GM23248 (cell line): ENCODE data around the gene ACSL6. TPM values are rescaled to one million over a fixed set of nuclear protein-coding genes. Genes with fewer than 3 reads are reported as not detected.
A peak's percentile ranks its signal among the peaks of the same experiment; 100 is the strongest.

Source experiments
- DNase-seq: peaks from one replicate; pipeline ENCODE4 v3.0.0-alpha.2; 2015
- H2AFZ ChIP-seq: fragments of 200-600 bp; sonication (generic); 2 replicates; pipeline ENCODE4 v1.6.1; 2016; ENCODE audit warnings: antibody characterized with exemption
- H3F3A ChIP-seq: fragments of 200-600 bp; sonication (generic); 2 replicates; pipeline ENCODE4 v1.6.1; 2016; ENCODE audit warnings: mild to moderate bottlenecking, antibody characterized with exemption, mixed run types; ENCODE audit not compliant: insufficient read depth
- H3K27ac ChIP-seq: fragments of 200-600 bp; sonication (generic); 2 replicates; pipeline ENCODE4 v1.5.1; 2016; ENCODE audit warnings: mild to moderate bottlenecking
- H3K27me3 ChIP-seq: fragments of 200-600 bp; sonication (generic); replicated peaks from 2 replicates; pipeline ENCODE4 v1.6.1; 2016; ENCODE audit warnings: mild to moderate bottlenecking; ENCODE audit not compliant: insufficient read depth
- H3K36me3 ChIP-seq: fragments of 200-600 bp; sonication (generic); 2 replicates; pipeline ENCODE4 v1.6.1; 2016; ENCODE audit warnings: low read depth, mild to moderate bottlenecking
- H3K4me1 ChIP-seq: fragments of 200-600 bp; sonication (generic); 2 replicates; pipeline ENCODE4 v1.6.1; 2016; ENCODE audit warnings: mild to moderate bottlenecking; ENCODE audit not compliant: insufficient read depth
- H3K4me2 ChIP-seq: fragments of 200-600 bp; sonication (generic); one replicate; pipeline ENCODE4 v1.6.1; 2016; ENCODE audit warnings: mild to moderate bottlenecking; ENCODE audit not compliant: unreplicated experiment
- H3K4me3 ChIP-seq: fragments of 200-600 bp; sonication (generic); 2 replicates; pipeline ENCODE4 v1.5.1; 2016; ENCODE audit warnings: mild to moderate bottlenecking
- H3K79me2 ChIP-seq: fragments of 200-600 bp; sonication (generic); 2 replicates; pipeline ENCODE4 v1.6.1; 2016; ENCODE audit warnings: mild to moderate bottlenecking; ENCODE audit not compliant: insufficient read depth
- H3K9ac ChIP-seq: fragments of 200-600 bp; sonication (generic); 2 replicates; pipeline ENCODE4 v1.6.1; 2016; ENCODE audit warnings: mild to moderate bottlenecking
- H3K9me2 ChIP-seq: fragments of 200-600 bp; sonication (generic); 2 replicates; pipeline ENCODE4 v1.6.1; 2016; ENCODE audit warnings: mixed run types, mild to moderate bottlenecking, moderate library complexity; ENCODE audit not compliant: insufficient read depth
- H3K9me3 ChIP-seq: fragments of 200-600 bp; sonication (generic); one replicate; pipeline ENCODE4 v1.6.1; 2017; ENCODE audit warnings: low read depth
- H4K20me1 ChIP-seq: fragments of 200-600 bp; sonication (generic); 2 replicates; pipeline ENCODE4 v1.6.0; 2016; ENCODE audit not compliant: insufficient read depth
- EZH2 ChIP-seq: fragments of 200-600 bp; sonication (generic); IDR thresholded peaks from 2 replicates; pipeline ENCODE4 v1.6.1; 2018; ENCODE audit warnings: antibody characterized with exemption, mild to moderate bottlenecking; ENCODE audit not compliant: insufficient read depth, poor library complexity, severe bottlenecking
- EZH2phosphoT487 ChIP-seq: fragments of 200-600 bp; sonication (generic); IDR thresholded peaks from 2 replicates; pipeline ENCODE4 v1.6.1; 2018; ENCODE audit warnings: antibody characterized with exemption, moderate library complexity, mild to moderate bottlenecking, low read depth; ENCODE audit not compliant: insufficient read depth
- WGBS, 2 experiments: methylation state at CpG; one replicate each; pipeline ENCODE4 v1.1.6; 2015 to 2017; ENCODE audit warnings: low lambda C conversion rate in 2 of 2, low coverage in 1 of 2; ENCODE audit errors: missing lambda C conversion rate in 2 of 2; 5-methylcytosine and 5-hydroxymethylcytosine counted together
- in situ Hi-C: fragments of 300-500 bp; cut with MboI; formaldehyde crosslinking; loops from 2 replicates; pipeline ENCODE4 v1.15.0; 2020
- polyA plus RNA-seq: library from polyadenylated mRNA; unstranded; fragments of >200 nt; fragmentation: Nextera tagmentation; extraction: Ambion mirVana; gene quantifications from 2 replicates; pipeline ENCODE4 v1.2.1, GENCODE V29; 2016
- total RNA-seq: library from RNA; depleted of rRNA; stranded (reverse); fragments of >200 nt; shearing (Covaris generic); gene quantifications from 2 replicates; pipeline ENCODE4 v1.2.3, GENCODE V29; 2014; rRNA removed

ACSL6 gene
- total RNA-seq: 0.11 TPM in 1 of 2 replicates, not detected in the other
- polyA plus RNA-seq: not detected in 2 replicates

GRCh38 chr5:132011622-132012343 lies at the start of gene ACSL6:
TSS of gene ACSL6 (minus strand) at chr5:132011658. CDS start at chr5:132011553, 105 bp downstream.
- Histone ChIP-seq H3K9ac (no peak within 1 kb of the TSS), H2AFZ (peak within 1 kb of the TSS; percentile 60), H3K79me2 (no peaks in the 10 kb centered on the region), H3K4me1 (no peaks in the 10 kb centered on the region), H3K9me3 (no peaks in the 10 kb centered on the region), H3F3A (no peaks in the 10 kb centered on the region), H3K27me3 (peaks cover 35% of the 10 kb centered on the region), H4K20me1 (no peaks in the 10 kb centered on the region), H3K36me3 (no peaks in the 10 kb centered on the region), H3K4me3 (peak within 1 kb of the TSS; percentile 70), H3K4me2 (peak within 1 kb of the TSS; percentile 77), H3K9me2 (no peaks in the 10 kb centered on the region), H3K27ac (no peak within 1 kb of the TSS)
- DNase-seq: peak; percentile 50
- TF ChIP-seq EZH2phosphoT487: 0 out of 2 replicates have a peak, but pooled peaks have one; percentile 37
- no peak for TF ChIP-seq EZH2
- WGBS, 2 experiments: 6 to 13% methylated on average over 21 to 54 of the region's 63 CpGs
- in situ Hi-C loops: loop anchor here (25.0 kb wide), 1 partner anchor 574 kb away; no protein-coding TSS in a partner anchor

- Histone ChIP-seq H3K9me2 (no peaks in the 10 kb centered on the region), H3K9ac (no peak within 1 kb of the TSS), H3K27me3 (no peaks in the 10 kb centered on the region), H4K20me1 (no peaks in the 10 kb centered on the region), H3F3A (no peaks in the 10 kb centered on the region), H3K4me2 (no peak within 1 kb of the TSS), H3K4me3 (no peak within 1 kb of the TSS), H3K9me3 (no peaks in the 10 kb centered on the region), H3K27ac (no peak within 1 kb of the TSS), H3K36me3 (no peaks in the 10 kb centered on the region), H2AFZ (no peak within 1 kb of the TSS), H3K4me1 (no peaks in the 10 kb centered on the region), H3K79me2 (no peaks in the 10 kb centered on the region)
- no peak for TF ChIP-seq EZH2
- no peak for TF ChIP-seq EZH2phosphoT487
- 90 to 94% methylated on average over 16 of the region's 16 CpGs for WGBS, 2 experiments
- DNase-seq: no peak
- in situ Hi-C loops: no loop called here
Observed at GRCh38 chr5:132060501-132061161, 49.2 kb upstream of the ACSL6 start, which contains the start of gene IL3. TSS of gene IL3 (plus strand) at chr5:132060655. CDS start at chr5:132060707, 52 bp downstream.

GRCh38 chr5:132059696-132060500 lies 48.4 kb upstream of the ACSL6 start:
- Histone ChIP-seq H3K4me1 (no peaks in the 10 kb centered on the region), H3K27me3 (no peaks in the 10 kb centered on the region), H3K9ac (no peak overlapping the region), H3K79me2 (no peaks in the 10 kb centered on the region), H3K9me2 (no peaks in the 10 kb centered on the region), H3K4me2 (no peak overlapping the region), H2AFZ (no peak overlapping the region), H3K4me3 (no peak overlapping the region), H3F3A (no peaks in the 10 kb centered on the region), H4K20me1 (no peaks in the 10 kb centered on the region), H3K9me3 (no peaks in the 10 kb centered on the region), H3K27ac (no peak overlapping the region), H3K36me3 (no peaks in the 10 kb centered on the region)
- in situ Hi-C loops: no loop called here
- 81 to 82% methylated on average over 13 of the region's 13 CpGs for WGBS, 2 experiments
- DNase-seq: no peak
- TF ChIP-seq EZH2phosphoT487: no peak
- TF ChIP-seq EZH2: no peak
